ENCODE results near the gene HCN3. TPM values are rescaled to one million over a fixed set of nuclear protein-coding genes. Genes with fewer than 3 reads are reported as not detected.

Gene HCN3
- total and polyA plus RNA-seq, 2 of the 13 experiments (the other 11 are each of a cell fraction or from before 2014, with no cell fraction given), result 2.4 to 10.2 TPM

- no peak for TF ChIP-seq ZNF788 (CRISPR knock-in tag; IDR thresholded peaks at IDR 0.05; ENCODE audit: borderline replicate concordance)
- TF ChIP-seq ATF7-NPFF (CRISPR knock-in tag; IDR thresholded peaks at IDR 0.05; ENCODE audit: low read depth), result no peak
- TF ChIP-seq ZNF550 (CRISPR knock-in tag; IDR thresholded peaks at IDR 0.05; ENCODE audit: borderline replicate concordance), result no peak
- peak; percentile 95 for TF ChIP-seq SIN3A (IDR thresholded peaks at IDR 0.05; ENCODE audit: borderline replicate concordance, low read depth, low read length)
- peak; percentile 96 for TF ChIP-seq ELF1 (CRISPR knock-in tag; IDR thresholded peaks at IDR 0.05)
- no peak for TF ChIP-seq ZNF383 (CRISPR knock-in tag; IDR thresholded peaks at IDR 0.05; ENCODE audit: borderline replicate concordance)
- peak; percentile 74; the same call in 1 of the 2 replicates for TF ChIP-seq NR2C2 (CRISPR knock-in tag; IDR thresholded peaks at IDR 0.05; ENCODE audit: borderline replicate concordance)
- no peak; the same call in none of the 2 replicates for TF ChIP-seq HBP1 (CRISPR knock-in tag; IDR thresholded peaks at IDR 0.05; ENCODE audit: low read depth)
- TF ChIP-seq ZEB1 (IDR thresholded peaks at IDR 0.05; ENCODE audit: insufficient replicate concordance, low read depth), result peak; percentile 31
- no peak for TF ChIP-seq PAX8 (CRISPR knock-in tag; IDR thresholded peaks at IDR 0.05; ENCODE audit: borderline replicate concordance)
- TF ChIP-seq HMG20A (CRISPR knock-in tag; IDR thresholded peaks at IDR 0.05; ENCODE audit: borderline replicate concordance), result 0 out of 2 replicates have a peak, but pooled peaks have one; percentile 9
- no peak for TF ChIP-seq MAFG (CRISPR knock-in tag; IDR thresholded peaks at IDR 0.05)
- TF ChIP-seq ZNF235 (CRISPR knock-in tag; IDR thresholded peaks at IDR 0.05; ENCODE audit: borderline replicate concordance), result no peak
- no peak for TF ChIP-seq TBX3 (IDR thresholded peaks at IDR 0.05; ENCODE audit: borderline replicate concordance)
- peak; percentile 41; the same call in 1 of the 2 replicates for TF ChIP-seq DMAP1 (CRISPR knock-in tag; IDR thresholded peaks at IDR 0.05)
- TF ChIP-seq KDM5A (IDR thresholded peaks at IDR 0.05; ENCODE audit: borderline replicate concordance, low read length), result peak; percentile 96
- TF ChIP-seq PHF20 (CRISPR knock-in tag; IDR thresholded peaks at IDR 0.05), result peak; percentile 99
- peak; percentile 45; the same call in 1 of the 2 replicates for TF ChIP-seq ERF (CRISPR knock-in tag; IDR thresholded peaks at IDR 0.05)
- peak; percentile 92 for TF ChIP-seq ARID4A (CRISPR knock-in tag; IDR thresholded peaks at IDR 0.05; ENCODE audit: borderline replicate concordance)
- TF ChIP-seq ELF3 (CRISPR knock-in tag; IDR thresholded peaks at IDR 0.05), result peak; percentile 77
- peak; percentile 34; the same call in 1 of the 2 replicates for TF ChIP-seq TAF1 (CRISPR knock-in tag; IDR thresholded peaks at IDR 0.05)
- TF ChIP-seq CREM (IDR thresholded peaks at IDR 0.05), result peak; percentile 83
- no peak for TF ChIP-seq CREM (CRISPR knock-in tag; IDR thresholded peaks at IDR 0.05)
- no peak for TF ChIP-seq SRY (CRISPR knock-in tag; IDR thresholded peaks at IDR 0.05)
- no peak for TF ChIP-seq ZNF180 (CRISPR knock-in tag; IDR thresholded peaks at IDR 0.05; ENCODE audit: borderline replicate concordance, low read depth)
- peak; percentile 56 for TF ChIP-seq ZMYM4 (CRISPR knock-in tag; IDR thresholded peaks at IDR 0.05)
- no peak for TF ChIP-seq GATA4 (IDR thresholded peaks at IDR 0.05; ENCODE audit: borderline replicate concordance, low read depth)
Observed at GRCh38 chr1:155241069-155241679, 36.1 kb upstream of the HCN3 start (continued).
